ENCODE data around the gene C1S. TPM values are rescaled to one million over a fixed set of nuclear protein-coding genes. Genes with fewer than 3 reads are reported as not detected.
"Not testable (repeated sequence)": the region's sequence is repeated elsewhere in the genome, so short reads cannot be mapped to it uniquely, and the experiment has no call there.

The C1S gene
- total RNA-seq, 2 experiments from 2014 or later: 1.7 TPM

DNA sequence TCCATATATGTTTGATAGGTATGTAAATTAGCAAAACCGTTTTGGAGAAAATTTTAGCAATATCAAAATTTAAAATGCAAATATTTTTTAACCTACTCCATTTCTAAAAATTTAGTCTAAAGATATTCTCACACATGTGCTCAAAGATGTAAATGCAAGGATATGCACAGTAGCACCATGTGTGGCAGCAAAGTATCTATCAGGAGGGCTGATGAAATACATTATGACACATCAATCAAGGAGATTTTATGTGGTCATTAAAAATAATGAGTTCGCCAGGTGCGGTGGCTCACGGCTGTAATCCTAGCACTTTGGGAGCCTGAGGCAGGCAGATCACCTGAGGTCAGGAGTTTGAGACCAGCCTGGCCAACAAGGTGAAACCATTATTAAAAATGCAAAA lies 39.7 kb downstream of the C1S start:
- no peak for DNase-seq
- no peaks in the 10 kb centered on the region for H3K9me3 Mint-ChIP-seq
- ChIA-PET CTCF (no interaction called here), POLR2A (interaction anchor here (1.4 kb wide), 1 partner anchor 136 kb away, joined by 3 read pairs; no protein-coding TSS in a partner anchor)
- no peak overlapping the region for H3K27ac Mint-ChIP-seq
- peaks cover 48% of the 10 kb centered on the region for H3K36me3 Mint-ChIP-seq (ENCODE audit: low read depth)
- H3K4me3 Mint-ChIP-seq: no peak overlapping the region
- no peaks in the 10 kb centered on the region for H3K27me3 Mint-ChIP-seq
- peaks cover 19% of the 10 kb centered on the region for H3K4me1 Mint-ChIP-seq

DNA sequence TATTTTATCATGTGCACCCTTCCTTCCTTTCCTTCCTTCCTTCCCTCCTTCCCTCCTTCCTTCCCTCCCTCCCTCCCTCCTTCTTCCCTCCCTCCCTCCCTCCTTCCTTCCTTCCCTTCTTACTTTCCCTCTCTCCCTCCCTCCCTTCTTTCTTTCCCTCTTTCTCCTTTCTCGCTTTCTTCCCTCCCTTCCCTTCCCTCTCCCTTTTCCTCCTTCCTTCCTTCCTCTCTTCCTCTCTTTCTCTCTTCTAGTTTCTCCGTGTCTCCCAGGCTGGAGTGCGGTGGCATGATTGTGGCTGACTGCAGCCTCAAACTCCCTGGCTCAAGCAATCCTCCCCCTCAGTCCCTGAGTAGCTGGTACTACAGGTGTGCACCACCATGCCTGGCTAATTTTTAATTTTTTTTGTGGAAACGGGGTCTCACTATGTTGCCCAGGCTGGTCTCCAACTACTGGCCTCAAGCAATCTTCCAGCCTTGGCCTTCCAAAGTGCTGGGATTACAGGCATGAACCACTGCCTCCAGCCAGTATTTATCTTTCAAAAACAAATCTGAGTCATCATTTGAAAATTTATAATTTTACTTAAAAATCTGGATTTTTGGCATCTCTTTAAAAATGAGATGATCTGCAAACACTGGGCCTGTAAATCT lies 40.7 kb downstream of the C1S start:
- no peak for DNase-seq
- no peak overlapping the region for H3K27ac Mint-ChIP-seq
- H3K4me1 Mint-ChIP-seq: peaks cover 28% of the 10 kb centered on the region
- H3K4me3 Mint-ChIP-seq: no peak overlapping the region
- H3K27me3 Mint-ChIP-seq: no peaks in the 10 kb centered on the region
- CTCF ChIA-PET: no interaction called here
- H3K36me3 Mint-ChIP-seq (ENCODE audit: low read depth): peaks cover 58% of the 10 kb centered on the region
- POLR2A ChIA-PET: no interaction called here
- H3K9me3 Mint-ChIP-seq: peaks cover 8% of the 10 kb centered on the region

DNA sequence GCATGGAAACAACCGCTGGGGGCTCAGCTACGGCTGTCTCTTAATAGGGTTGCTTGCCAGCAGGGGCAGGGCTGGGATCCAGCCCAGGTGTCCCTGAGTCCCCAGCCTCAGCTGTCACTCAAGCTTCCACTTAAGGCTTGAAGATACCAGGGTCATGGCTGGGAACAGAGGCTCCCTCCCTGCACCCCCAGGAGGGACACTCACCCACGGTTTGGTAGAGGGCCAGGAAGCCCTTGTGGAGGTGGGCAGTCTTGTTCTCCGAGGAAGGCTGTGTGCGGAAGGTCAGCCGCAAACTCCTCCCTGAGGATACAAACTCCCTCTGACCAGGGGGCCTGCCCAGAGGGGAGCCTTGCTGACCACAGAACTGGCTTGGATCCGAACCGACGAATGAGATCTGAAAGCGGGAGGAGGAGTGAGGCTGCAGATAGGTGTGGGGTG lies 41.2 kb downstream of the C1S start:
- no peaks in the 10 kb centered on the region for H3K27me3 Mint-ChIP-seq
- ChIA-PET CTCF (no interaction called here), POLR2A (no interaction called here)
- H3K9me3 Mint-ChIP-seq: peaks cover 13% of the 10 kb centered on the region
- H3K36me3 Mint-ChIP-seq (ENCODE audit: low read depth): peaks cover 63% of the 10 kb centered on the region
- peaks cover 33% of the 10 kb centered on the region for H3K4me1 Mint-ChIP-seq
- no peak overlapping the region for H3K27ac Mint-ChIP-seq
- H3K4me3 Mint-ChIP-seq: no peak overlapping the region
- DNase-seq: no peak

DNA sequence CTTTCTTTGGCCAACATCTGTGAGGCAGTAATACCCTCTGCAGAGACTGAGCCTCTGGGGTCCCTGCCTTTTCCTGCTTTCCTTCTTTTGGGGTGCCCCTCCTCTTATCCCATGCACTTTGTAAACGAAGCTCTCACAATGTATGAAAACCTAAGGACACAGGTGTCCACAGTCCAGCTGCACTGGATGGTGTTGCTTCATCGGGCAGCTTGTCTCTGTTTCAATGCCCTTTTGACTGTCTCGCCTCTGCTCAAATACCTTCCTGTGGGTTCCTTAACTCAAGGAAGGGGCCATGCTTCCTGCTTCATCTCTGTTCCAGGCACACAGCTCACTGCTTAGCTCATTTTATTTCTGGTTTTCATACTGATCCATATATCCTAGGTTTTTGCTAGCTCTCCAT lies 42.1 kb downstream of the C1S start:
- Mint-ChIP-seq H3K9me3 (peaks cover 14% of the 10 kb centered on the region), H3K36me3 (ENCODE audit: low read depth) (peaks cover 65% of the 10 kb centered on the region), H3K4me3 (no peak overlapping the region), H3K4me1 (peaks cover 38% of the 10 kb centered on the region), H3K27ac (no peak overlapping the region), H3K27me3 (no peaks in the 10 kb centered on the region)
- POLR2A ChIA-PET: interaction anchor here (0.9 to 1.2 kb wide), 2 partner anchors 10 to 84 kb away, joined by 3 read pairs; partner anchors contain the start of gene LPCAT3
- DNase-seq: no peak
- CTCF ChIA-PET: interaction anchor here (1.0 kb wide), 1 partner anchor 10 kb away, joined by 3 read pairs; no protein-coding TSS in a partner anchor

DNA sequence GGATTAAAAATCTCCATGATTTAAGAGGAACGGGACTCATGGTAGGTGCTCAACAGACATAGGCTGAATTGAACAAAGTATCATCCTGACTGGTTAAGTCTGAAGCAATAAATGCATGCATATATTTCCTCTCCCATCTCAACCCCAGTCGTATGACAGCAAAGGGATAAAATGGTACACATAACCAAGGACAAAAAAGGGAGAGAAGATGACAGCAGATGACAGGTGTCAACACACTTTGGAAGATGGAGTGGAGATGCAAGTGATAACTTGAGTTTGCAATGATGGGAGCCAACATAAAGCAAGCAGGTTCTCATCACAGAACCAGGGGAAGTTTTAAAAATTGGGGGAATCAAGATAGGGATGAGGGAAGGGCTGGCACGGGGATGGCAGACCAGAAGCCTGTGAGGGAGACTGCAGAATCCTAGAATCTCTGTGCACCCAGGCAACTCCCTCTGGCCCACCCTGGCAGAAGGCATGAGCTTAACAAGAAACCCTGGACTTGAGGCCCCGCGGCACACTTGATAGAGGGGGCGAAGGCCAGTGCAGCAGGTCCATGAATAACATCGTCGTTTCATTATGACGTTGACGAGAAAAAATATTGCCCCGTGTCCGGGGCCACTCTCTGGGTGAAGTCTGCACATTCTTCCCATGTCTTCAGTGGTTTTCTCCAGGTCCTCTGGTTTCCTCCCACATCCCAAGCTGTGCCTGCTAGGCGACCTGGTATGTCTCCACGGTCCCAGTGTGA lies 43.5 kb downstream of the C1S start:
- H3K4me1 Mint-ChIP-seq: peaks cover 43% of the 10 kb centered on the region
- ChIA-PET CTCF (interaction anchor here (1.1 kb wide), 1 partner anchor 86 kb away, joined by 6 read pairs; the partner anchor contains the start of gene LPCAT3), POLR2A (no interaction called here)
- H3K27me3 Mint-ChIP-seq: no peaks in the 10 kb centered on the region
- DNase-seq: no peak
- H3K36me3 Mint-ChIP-seq (ENCODE audit: low read depth): peaks cover 62% of the 10 kb centered on the region
- no peak overlapping the region for H3K27ac Mint-ChIP-seq
- H3K9me3 Mint-ChIP-seq: peaks cover 14% of the 10 kb centered on the region
- no peak overlapping the region for H3K4me3 Mint-ChIP-seq

DNA sequence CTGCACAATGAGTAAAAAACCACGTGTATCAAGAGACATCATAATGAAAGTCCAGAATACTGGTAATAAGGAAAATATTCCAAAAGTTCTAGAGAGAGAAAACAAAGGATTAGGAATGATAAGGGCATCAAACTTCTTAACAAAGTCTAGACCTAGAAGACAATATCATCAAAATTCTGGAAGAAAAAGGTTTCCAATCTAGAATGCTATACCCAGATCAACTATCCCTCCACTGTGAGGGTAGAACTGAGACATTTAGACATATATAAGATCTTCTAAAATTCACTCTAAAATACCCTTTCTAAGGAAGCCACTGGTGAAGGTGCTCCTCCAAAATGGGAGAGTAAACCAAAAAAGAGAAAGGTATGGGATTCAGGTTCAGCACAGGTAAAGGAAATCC lies 45.6 kb downstream of the C1S start:
- ChIA-PET CTCF (no interaction called here), POLR2A (interaction anchor here (1.1 to 3.6 kb wide), 3 partner anchors 88 to 162 kb away, joined by 4 to 31 read pairs (median 24); partner anchors contain the start of genes C12orf57, LPCAT3 and RNU7-1)
- peaks cover 64% of the 10 kb centered on the region for H3K36me3 Mint-ChIP-seq (ENCODE audit: low read depth)
- peaks cover 62% of the 10 kb centered on the region for H3K4me1 Mint-ChIP-seq
- H3K27me3 Mint-ChIP-seq: no peaks in the 10 kb centered on the region
- peaks cover 14% of the 10 kb centered on the region for H3K9me3 Mint-ChIP-seq
- DNase-seq: no peak
- no peak overlapping the region for H3K4me3 Mint-ChIP-seq
- no peak overlapping the region for H3K27ac Mint-ChIP-seq

DNA sequence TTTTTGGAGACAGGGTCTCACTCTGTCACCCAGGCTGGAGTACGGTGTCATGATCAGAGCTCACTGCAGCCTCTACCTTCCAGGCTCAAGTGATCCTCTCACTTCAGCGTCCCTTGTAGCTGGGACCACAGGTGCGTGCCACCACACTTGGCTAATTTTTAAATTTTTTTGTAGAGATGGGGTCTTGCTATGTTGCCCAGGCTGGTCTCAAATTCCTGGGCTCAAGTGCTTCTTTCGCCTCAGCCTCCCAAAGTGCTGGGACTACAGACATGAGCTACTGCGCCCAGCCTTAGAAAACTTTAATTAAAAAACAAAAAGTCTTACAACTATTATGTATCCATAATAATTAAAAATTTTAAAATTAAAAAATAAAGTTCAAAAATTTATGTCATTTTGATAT lies 46.7 kb downstream of the C1S start:
- DNase-seq, H3K27me3 Mint-ChIP-seq: not testable (repeated sequence)
- H3K4me3 Mint-ChIP-seq: peak overlapping the region; percentile 26
- peaks cover 14% of the 10 kb centered on the region for H3K9me3 Mint-ChIP-seq
- POLR2A ChIA-PET: interaction anchor here (1.2 to 8.3 kb wide), 14 partner anchors 11 to 255 kb away, joined by 3 to 168 read pairs (median 12); partner anchors contain the start of genes C12orf57, CDCA3, CLSTN3 and LPCAT3
- peaks cover 60% of the 10 kb centered on the region for H3K36me3 Mint-ChIP-seq (ENCODE audit: low read depth)
- peaks cover 67% of the 10 kb centered on the region for H3K4me1 Mint-ChIP-seq
- peak overlapping the region; percentile 36 for H3K27ac Mint-ChIP-seq
- CTCF ChIA-PET: interaction anchor here (0.9 to 3.7 kb wide), 13 partner anchors 10 to 341 kb away, joined by 3 to 41 read pairs (median 6); partner anchors contain the start of genes C12orf57, C1R, LPCAT3 and RNU7-1

DNA sequence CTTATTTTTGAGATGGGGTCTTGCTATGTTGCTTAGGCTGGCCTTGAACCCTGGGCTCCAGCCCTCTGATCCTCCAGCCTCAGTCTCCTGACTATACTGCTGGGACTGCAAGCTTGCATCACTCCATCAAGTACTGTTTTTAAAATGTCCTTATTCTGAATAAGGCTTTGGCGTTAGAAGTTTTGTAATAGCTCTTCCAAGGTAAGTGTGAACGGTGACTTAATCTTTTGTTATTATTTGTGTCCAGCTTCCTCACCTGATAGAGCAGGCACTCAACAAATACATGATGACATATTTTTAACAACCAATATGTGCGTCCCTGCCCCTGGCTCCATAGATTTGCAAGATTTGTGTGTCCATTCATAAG lies 47.1 kb downstream of the C1S start:
- Mint-ChIP-seq H3K4me3 (peak overlapping the region; percentile 91), H3K27ac (peak overlapping the region; percentile 94), H3K36me3 (ENCODE audit: low read depth) (peaks cover 56% of the 10 kb centered on the region), H3K9me3 (peaks cover 14% of the 10 kb centered on the region), H3K4me1 (peaks cover 64% of the 10 kb centered on the region), H3K27me3 (no peaks in the 10 kb centered on the region)
- no peak for DNase-seq
- CTCF ChIA-PET: interaction anchor here (0.9 to 3.7 kb wide), 17 partner anchors 10 to 341 kb away, joined by 3 to 41 read pairs (median 6); partner anchors contain the start of genes C12orf57, C1R, LPCAT3 and RNU7-1
- POLR2A ChIA-PET: interaction anchor here (0.8 to 8.3 kb wide), 29 partner anchors 12 to 572 kb away, joined by 3 to 168 read pairs (median 6); partner anchors contain the start of genes C12orf57, CDCA3, CLSTN3 and EMG1

DNA sequence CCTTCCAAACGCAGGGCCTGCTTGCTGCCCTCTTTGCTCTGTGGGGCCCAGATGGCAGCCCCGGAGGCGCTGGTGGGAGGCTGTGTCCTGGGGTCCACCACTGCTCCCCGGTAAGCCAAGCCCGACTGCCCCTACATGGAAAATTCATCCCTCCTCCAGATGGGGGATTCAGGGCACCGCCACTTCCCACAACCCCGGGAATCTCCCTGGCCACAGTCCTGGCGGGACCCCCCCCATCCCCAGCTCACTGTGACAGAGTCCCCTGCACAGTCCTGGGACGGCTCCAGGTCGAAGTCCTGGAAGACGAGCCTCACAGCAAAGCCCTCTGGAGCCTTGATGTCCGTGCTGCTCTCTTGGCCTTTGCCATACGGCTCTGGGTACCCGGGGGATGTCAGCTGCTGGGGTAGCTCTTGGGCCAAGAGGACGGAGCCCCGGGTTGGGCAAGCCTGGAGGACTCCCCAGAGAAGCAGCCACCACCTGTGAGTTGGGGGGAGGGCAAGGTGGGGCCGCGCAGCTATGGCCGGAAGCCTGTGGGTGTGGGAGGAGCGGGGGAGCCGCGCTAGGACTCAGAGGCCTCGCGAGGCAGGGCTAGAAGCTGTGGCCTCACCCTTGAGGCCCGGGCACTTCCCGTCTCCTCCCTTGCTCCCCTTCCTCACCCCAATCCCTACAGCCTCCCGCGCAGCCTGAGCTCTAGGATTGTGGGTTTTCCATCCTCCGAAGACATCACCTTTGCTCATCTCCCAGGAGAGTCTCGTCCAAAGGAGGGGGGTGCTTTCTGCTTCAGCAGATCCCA lies 47.7 kb downstream of the C1S start:
- H3K27ac Mint-ChIP-seq: peak overlapping the region; percentile 94
- peaks cover 53% of the 10 kb centered on the region for H3K36me3 Mint-ChIP-seq (ENCODE audit: low read depth)
- H3K4me1 Mint-ChIP-seq: peaks cover 62% of the 10 kb centered on the region
- H3K4me3 Mint-ChIP-seq: peak overlapping the region; percentile 91
- ChIA-PET CTCF (interaction anchor here (0.6 to 3.7 kb wide), 26 partner anchors 9 to 342 kb away, joined by 3 to 41 read pairs (median 4); partner anchors contain the start of genes C12orf57, C1R, CDCA3 and LPCAT3), POLR2A (interaction anchor here (0.5 to 8.3 kb wide), 36 partner anchors 12 to 850 kb away, joined by 3 to 168 read pairs (median 5); partner anchors contain the start of genes C12orf57, C1R, CDCA3 and CLSTN3)
- peaks cover 14% of the 10 kb centered on the region for H3K9me3 Mint-ChIP-seq
- no peaks in the 10 kb centered on the region for H3K27me3 Mint-ChIP-seq
- peak; percentile 87 for DNase-seq

DNA sequence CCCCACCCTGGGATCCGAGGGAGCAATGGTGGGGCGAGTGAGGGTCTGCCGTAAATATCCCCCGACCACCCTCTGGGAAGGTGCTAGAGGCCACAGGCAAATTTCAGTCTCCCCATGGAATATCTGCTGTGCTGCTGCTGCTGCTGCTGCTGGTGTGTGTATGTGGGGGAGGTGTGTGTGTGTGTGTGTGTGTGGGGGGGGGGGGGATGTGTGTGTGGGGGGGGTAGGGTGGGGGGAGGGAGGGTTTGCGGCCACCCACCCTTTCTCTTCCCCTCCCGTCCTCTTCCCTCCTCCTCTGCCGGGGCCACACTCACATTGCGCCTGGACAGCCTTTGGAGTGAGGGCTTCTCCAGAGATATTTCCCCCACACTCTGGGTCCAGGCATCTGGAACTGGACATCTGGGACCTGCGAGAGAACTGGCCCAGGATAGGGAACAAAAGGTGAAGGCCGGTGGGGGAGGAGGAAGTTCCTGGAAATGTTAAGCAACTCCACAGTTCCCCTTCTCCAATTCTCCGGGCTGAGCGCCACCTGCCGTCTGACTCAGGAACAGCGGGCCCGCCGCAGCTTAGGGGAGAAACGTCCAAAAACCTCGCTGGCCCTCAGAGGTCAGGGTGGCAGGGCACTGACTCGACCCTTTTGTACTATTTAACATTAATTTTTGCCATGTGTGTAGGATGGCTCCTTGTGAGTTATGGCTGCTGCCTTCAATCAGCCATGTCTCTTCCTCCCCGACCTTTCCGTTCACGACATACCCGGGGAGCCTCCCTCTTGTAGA lies 48.5 kb downstream of the C1S start, which contains the start of gene C1RL:
TSS of gene C1RL (minus strand) at position 419 of the 776 bp plus-strand sequence. CDS start at position 385, 34 bp downstream.
- Mint-ChIP-seq H3K4me1 (peaks cover 61% of the 10 kb centered on the region), H3K9me3 (peaks cover 14% of the 10 kb centered on the region), H3K27ac (peak within 1 kb of the TSS; percentile 94), H3K27me3 (no peaks in the 10 kb centered on the region), H3K4me3 (peak within 1 kb of the TSS; percentile 91), H3K36me3 (ENCODE audit: low read depth) (peaks cover 51% of the 10 kb centered on the region)
- CTCF ChIA-PET: interaction anchor here (0.8 to 3.7 kb wide), 28 partner anchors 8 to 257 kb away, joined by 3 to 41 read pairs (median 4); partner anchors contain the start of genes C12orf57, C1R, CDCA3 and LPCAT3
- POLR2A ChIA-PET: interaction anchor here (0.9 to 8.3 kb wide), 29 partner anchors 13 to 638 kb away, joined by 3 to 168 read pairs (median 6); partner anchors contain the start of genes C12orf57, C1R, CDCA3 and CLSTN3
- DNase-seq: peak; percentile 83

DNA sequence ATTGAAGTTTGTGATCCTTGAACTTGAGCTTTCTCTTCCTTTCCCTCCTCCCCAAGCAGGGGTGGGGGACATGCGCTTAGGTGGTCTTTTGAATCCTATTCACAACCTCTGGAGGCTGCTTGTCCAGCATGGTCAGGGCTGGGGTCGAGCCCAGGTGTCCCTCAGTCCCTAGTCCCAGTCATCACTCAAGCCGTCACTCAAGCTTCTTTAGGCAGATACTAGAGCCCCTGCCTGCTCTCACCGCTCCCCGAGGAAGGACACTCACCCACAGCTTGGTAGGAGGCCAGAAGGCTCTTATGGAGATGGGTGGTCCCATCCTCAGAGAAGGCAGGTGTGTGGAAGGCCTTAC lies 49.0 kb downstream of the C1S start:
- Mint-ChIP-seq H3K36me3 (ENCODE audit: low read depth) (peaks cover 55% of the 10 kb centered on the region), H3K27me3 (no peaks in the 10 kb centered on the region), H3K4me1 (peaks cover 62% of the 10 kb centered on the region), H3K4me3 (peak overlapping the region; percentile 91), H3K27ac (peak overlapping the region; percentile 81), H3K9me3 (peaks cover 14% of the 10 kb centered on the region)
- DNase-seq: no peak
- POLR2A ChIA-PET: interaction anchor here (1.2 to 8.3 kb wide), 10 partner anchors 17 to 318 kb away, joined by 3 to 168 read pairs (median 16); partner anchors contain the start of genes C12orf57, C1R, CDCA3 and CLSTN3
- CTCF ChIA-PET: interaction anchor here (0.8 to 3.7 kb wide), 15 partner anchors 8 to 258 kb away, joined by 3 to 41 read pairs (median 4); partner anchors contain the start of genes C12orf57, C1R, CDCA3 and LPCAT3
